Loucy (cell line): ENCODE data around the gene MBNL1.

Experiments
- H2AFZ ChIP-seq: fragments of 200-600 bp; sonication (generic); 2 replicates; pipeline ENCODE4 v1.6.0; 2016; ENCODE audit warnings: antibody characterized with exemption, mild to moderate bottlenecking, low read length, moderate library complexity
- H3F3A ChIP-seq: fragments of 200-600 bp; 2 replicates; pipeline ENCODE4 v1.6.0; 2016; ENCODE audit warnings: antibody characterized with exemption, low read depth, mild to moderate bottlenecking
- H3K27me3 ChIP-seq: fragments of 200-600 bp; sonication (generic); 2 replicates; pipeline ENCODE4 v1.6.1; 2014; ENCODE audit warnings: low read length, mild to moderate bottlenecking; ENCODE audit not compliant: insufficient read depth, poor library complexity, severe bottlenecking
- H3K36me3 ChIP-seq: fragments of 200-600 bp; sonication (generic); 2 replicates; pipeline ENCODE4 v1.6.1; 2016; ENCODE audit warnings: low read length; ENCODE audit not compliant: insufficient read depth
- H3K4me1 ChIP-seq: fragments of 200-600 bp; sonication (generic); 2 replicates; pipeline ENCODE4 v1.5.1; 2014; ENCODE audit warnings: low read length, mild to moderate bottlenecking; ENCODE audit not compliant: insufficient read depth, poor library complexity, severe bottlenecking
- H3K4me2 ChIP-seq: fragments of 200-600 bp; sonication (generic); 2 replicates; pipeline ENCODE4 v1.6.0; 2014; ENCODE audit warnings: antibody characterized with exemption, low read length, low read depth, mild to moderate bottlenecking; ENCODE audit not compliant: poor library complexity, severe bottlenecking
- H3K4me3 ChIP-seq: fragments of 200-600 bp; sonication (generic); 2 replicates; pipeline ENCODE4 v1.5.1; 2014; ENCODE audit warnings: low read length, mild to moderate bottlenecking, mixed read lengths; ENCODE audit not compliant: poor library complexity, severe bottlenecking
- H3K79me2 ChIP-seq: fragments of 200-600 bp; sonication (generic); 2 replicates; pipeline ENCODE4 v1.6.1; 2014; ENCODE audit warnings: low read length; ENCODE audit not compliant: insufficient read depth
- H3K9ac ChIP-seq: fragments of 200-600 bp; sonication (generic); 2 replicates; pipeline ENCODE4 v1.6.0; 2014; ENCODE audit warnings: mild to moderate bottlenecking, low read depth, low read length, moderate library complexity; ENCODE audit not compliant: poor library complexity, severe bottlenecking
- H3K9me2 ChIP-seq: fragments of 200-600 bp; sonication (generic); replicated peaks from 2 replicates; pipeline ENCODE4 v1.6.1; 2016; ENCODE audit warnings: low read depth, low read length, mixed read lengths
- H3K9me3 ChIP-seq: fragments of 200-600 bp; sonication (generic); 2 replicates; pipeline ENCODE4 v1.6.1; 2014; ENCODE audit warnings: mild to moderate bottlenecking, antibody characterized with exemption, low read length, low read depth; ENCODE audit not compliant: insufficient read depth
- H4K20me1 ChIP-seq: fragments of 200-600 bp; sonication (generic); 2 replicates; pipeline ENCODE4 v1.6.0; 2014; ENCODE audit warnings: antibody characterized with exemption, low read length, mild to moderate bottlenecking; ENCODE audit not compliant: insufficient read depth, poor library complexity, severe bottlenecking
- EZH2phosphoT487 ChIP-seq: fragments of 200-600 bp; IDR thresholded peaks from 2 replicates; pipeline ENCODE4 v1.6.1; 2018; ENCODE audit warnings: antibody characterized with exemption, mild to moderate bottlenecking, moderate library complexity, borderline replicate concordance
- TF ChIP-seq, protein P1 (sequence below): fragments of 200-600 bp; sonication (generic); conservative IDR thresholded peaks from 2 replicates; pipeline ENCODE4 v1.5.1; 2014; ENCODE audit warnings: mild to moderate bottlenecking, antibody characterized with exemption, low read length

Gene MBNL1

DNA sequence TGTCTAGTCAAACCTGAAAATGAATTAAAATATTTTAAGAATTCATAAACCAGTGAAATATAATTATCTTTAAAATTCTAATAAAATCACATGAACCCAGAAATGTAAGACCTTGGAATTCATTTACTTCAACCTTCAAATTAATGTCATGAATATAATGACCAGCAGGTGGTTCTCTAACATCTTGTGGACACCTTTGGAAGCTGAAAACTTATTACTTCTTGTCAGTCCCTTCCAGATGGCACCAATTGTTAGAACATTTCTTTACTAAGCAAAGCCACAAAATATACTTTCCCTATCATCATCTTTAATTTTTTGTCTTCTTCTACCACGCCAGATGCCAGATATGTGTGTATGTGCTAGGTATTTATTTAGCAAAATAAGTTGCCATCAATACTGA is 240.0 kb downstream of the MBNL1 start:
- Histone ChIP-seq H3K4me1 (no peaks in the 10 kb centered on the region), H2AFZ (peak overlapping the region; percentile 66), H3K9ac (no peak overlapping the region), H3K9me2 (no peaks in the 10 kb centered on the region), H4K20me1 (no peaks in the 10 kb centered on the region), H3F3A (no peaks in the 10 kb centered on the region), H3K9me3 (no peaks in the 10 kb centered on the region), H3K27me3 (no peaks in the 10 kb centered on the region), H3K4me2 (peak overlapping the region; percentile 2), H3K36me3 (no peaks in the 10 kb centered on the region), H3K79me2 (no peaks in the 10 kb centered on the region), H3K4me3 (no peak overlapping the region)
- TF ChIP-seq, protein P1, sequence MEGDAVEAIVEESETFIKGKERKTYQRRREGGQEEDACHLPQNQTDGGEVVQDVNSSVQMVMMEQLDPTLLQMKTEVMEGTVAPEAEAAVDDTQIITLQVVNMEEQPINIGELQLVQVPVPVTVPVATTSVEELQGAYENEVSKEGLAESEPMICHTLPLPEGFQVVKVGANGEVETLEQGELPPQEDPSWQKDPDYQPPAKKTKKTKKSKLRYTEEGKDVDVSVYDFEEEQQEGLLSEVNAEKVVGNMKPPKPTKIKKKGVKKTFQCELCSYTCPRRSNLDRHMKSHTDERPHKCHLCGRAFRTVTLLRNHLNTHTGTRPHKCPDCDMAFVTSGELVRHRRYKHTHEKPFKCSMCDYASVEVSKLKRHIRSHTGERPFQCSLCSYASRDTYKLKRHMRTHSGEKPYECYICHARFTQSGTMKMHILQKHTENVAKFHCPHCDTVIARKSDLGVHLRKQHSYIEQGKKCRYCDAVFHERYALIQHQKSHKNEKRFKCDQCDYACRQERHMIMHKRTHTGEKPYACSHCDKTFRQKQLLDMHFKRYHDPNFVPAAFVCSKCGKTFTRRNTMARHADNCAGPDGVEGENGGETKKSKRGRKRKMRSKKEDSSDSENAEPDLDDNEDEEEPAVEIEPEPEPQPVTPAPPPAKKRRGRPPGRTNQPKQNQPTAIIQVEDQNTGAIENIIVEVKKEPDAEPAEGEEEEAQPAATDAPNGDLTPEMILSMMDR: peak; percentile 67
- TF ChIP-seq EZH2phosphoT487: no peak

DNA sequence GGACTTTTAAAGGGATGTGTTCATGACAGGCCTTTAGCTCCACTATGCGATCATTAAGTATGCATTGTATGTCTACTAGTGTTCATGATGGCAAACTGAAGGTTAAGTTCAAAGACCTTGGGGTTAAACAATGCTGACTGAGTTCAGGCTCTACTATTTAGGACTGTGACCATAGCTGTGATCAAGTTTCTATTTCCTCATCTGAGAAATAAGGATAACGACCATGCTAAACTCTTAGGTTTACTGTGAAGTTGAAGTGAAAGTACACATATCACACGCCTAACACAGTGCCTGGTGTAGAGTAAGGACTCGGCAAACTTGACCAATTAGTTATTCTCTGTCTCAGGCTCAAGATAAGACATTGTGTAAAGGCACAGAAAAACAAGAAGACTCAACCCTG is 243.2 kb downstream of the MBNL1 start:
- Histone ChIP-seq H4K20me1 (no peaks in the 10 kb centered on the region), H3K79me2 (no peaks in the 10 kb centered on the region), H2AFZ (no peak overlapping the region), H3K36me3 (no peaks in the 10 kb centered on the region), H3F3A (no peaks in the 10 kb centered on the region), H3K4me3 (no peak overlapping the region), H3K4me1 (peaks cover 8% of the 10 kb centered on the region), H3K9me2 (no peaks in the 10 kb centered on the region), H3K9ac (no peak overlapping the region), H3K9me3 (no peaks in the 10 kb centered on the region), H3K4me2 (no peak overlapping the region), H3K27me3 (no peaks in the 10 kb centered on the region)
- TF ChIP-seq, protein P1: no peak
- no peak for TF ChIP-seq EZH2phosphoT487

DNA sequence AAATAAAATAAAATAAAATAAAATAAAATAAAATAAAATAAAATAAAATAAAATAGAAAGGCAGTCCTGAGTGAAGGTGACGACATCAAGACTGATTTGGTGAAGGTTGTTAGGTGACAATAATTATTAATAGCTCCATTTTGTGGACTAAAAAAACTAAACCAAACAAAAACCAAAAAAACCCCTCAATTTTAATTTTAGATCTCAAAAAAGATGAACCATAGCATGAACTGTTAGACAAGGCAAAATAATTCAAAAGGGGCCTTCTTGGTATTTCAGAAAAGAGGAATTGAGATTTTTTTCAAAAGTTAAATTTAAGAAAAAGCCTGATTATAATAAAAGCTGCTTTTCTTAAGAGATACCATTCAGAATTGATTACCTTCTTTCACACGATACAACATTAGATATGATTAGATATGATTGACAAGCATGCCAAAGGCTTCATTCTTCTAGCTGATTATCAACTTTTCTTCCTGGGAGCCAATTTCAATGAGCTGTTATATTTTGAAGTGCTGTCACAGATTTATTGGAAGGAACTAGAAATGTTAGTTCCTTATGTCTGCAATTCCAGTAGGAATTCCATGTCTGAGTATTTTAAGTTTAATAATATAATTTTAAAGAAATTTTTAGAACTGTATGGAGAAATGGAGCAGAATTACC is 244.7 kb downstream of the MBNL1 start:
- no peaks in the 10 kb centered on the region for H3F3A ChIP-seq

More for the DNA sequence above, 244.7 kb downstream of the MBNL1 start:
- Histone ChIP-seq H3K4me2 (no peak overlapping the region), H2AFZ (no peak overlapping the region), H3K9ac (no peak overlapping the region), H3K4me1 (peaks cover 8% of the 10 kb centered on the region), H3K36me3 (no peaks in the 10 kb centered on the region), H4K20me1 (no peaks in the 10 kb centered on the region), H3K79me2 (no peaks in the 10 kb centered on the region), H3K27me3 (no peaks in the 10 kb centered on the region), H3K4me3 (no peak overlapping the region), H3K9me3 (no peaks in the 10 kb centered on the region), H3K9me2 (no peaks in the 10 kb centered on the region)
- TF ChIP-seq EZH2phosphoT487: no peak
- TF ChIP-seq, protein P1: no peak
